ENCODE results near the gene PAK6. TPM values are rescaled to one million over a fixed set of nuclear protein-coding genes. Genes with fewer than 3 reads are reported as not detected.
A peak's percentile ranks its signal among the peaks of the same experiment; 100 is the strongest.

PAK6 gene
- total and polyA plus RNA-seq, 9 of the 15 experiments (the other 6 are each of a cell fraction or from before 2014, with no cell fraction given) = 0.03 to 0.74 (median 0.16) TPM; not detected in 2

- peak; percentile 38; the same call in 1 of the 2 replicates for TF ChIP-seq CREB3L1 (IDR thresholded peaks at IDR 0.05; ENCODE audit: borderline replicate concordance, low read depth)
- no peak; the same call in 1 of the 2 replicates for TF ChIP-seq CEBPG (CRISPR knock-in tag; IDR thresholded peaks at IDR 0.05)
- no peak for TF ChIP-seq CEBPG (tag; conservative IDR thresholded peaks at IDR 0.05 in 1 of 2, IDR thresholded peaks at IDR 0.05 in 1 of 2)
- TF ChIP-seq BRF1 (IDR thresholded peaks at IDR 0.05; ENCODE audit: borderline replicate concordance, extremely low read depth, insufficient read length) = no peak
- TF ChIP-seq SMC3 (conservative IDR thresholded peaks at IDR 0.05; ENCODE audit: insufficient read depth, low read depth, low read length) = no peak; the same call in 1 of the 2 replicates
- no peak for TF ChIP-seq ZZZ3 (IDR thresholded peaks at IDR 0.05)
- TF ChIP-seq TAF9B (IDR thresholded peaks at IDR 0.05; ENCODE audit: partially characterized antibody) = no peak
- no peak for TF ChIP-seq FOXK2 (conservative IDR thresholded peaks at IDR 0.05 in 1 of 2, IDR thresholded peaks at IDR 0.05 in 1 of 2; ENCODE audit: low read depth in 2 of 2)
- TF ChIP-seq SAP30 (IDR thresholded peaks at IDR 0.05; ENCODE audit: borderline replicate concordance, insufficient read depth, low read depth, low read length, poor library complexity, severe bottlenecking) = no peak
- TF ChIP-seq MEIS2 (IDR thresholded peaks at IDR 0.05; ENCODE audit: partially characterized antibody) = no peak
- no peak for TF ChIP-seq SMARCC2 (IDR thresholded peaks at IDR 0.05; ENCODE audit: low read depth)
- no peak for TF ChIP-seq VEZF1 (CRISPR knock-in tag; IDR thresholded peaks at IDR 0.05)
- no peak for TF ChIP-seq PKNOX1 (IDR thresholded peaks at IDR 0.05)
- TF ChIP-seq ARID2 (IDR thresholded peaks at IDR 0.05) = no peak
- TF ChIP-seq THRB (CRISPR knock-in tag; conservative IDR thresholded peaks at IDR 0.05) = no peak
- TF ChIP-seq THRAP3 (IDR thresholded peaks at IDR 0.05; ENCODE audit: borderline replicate concordance) = no peak
- TF ChIP-seq KAT2B (IDR thresholded peaks at IDR 0.05; ENCODE audit: low read depth, low read length) = no peak
- no peak for TF ChIP-seq SRSF9 (IDR thresholded peaks at IDR 0.05; ENCODE audit: borderline replicate concordance, low read depth, low read length)
- no peak for TF ChIP-seq KDM1A (IDR thresholded peaks at IDR 0.05)
- 0 out of 2 replicates have a peak, but pooled peaks have one; percentile 22 for TF ChIP-seq KLF1 (tag; IDR thresholded peaks at IDR 0.05)
- TF ChIP-seq FOXM1 (IDR thresholded peaks at IDR 0.05; ENCODE audit: low read depth) = no peak
- TF ChIP-seq FOXM1 (CRISPR knock-in tag; IDR thresholded peaks at IDR 0.05; ENCODE audit: low read depth) = no peak
- no peak for TF ChIP-seq HOXB6 (CRISPR knock-in tag; IDR thresholded peaks at IDR 0.05; ENCODE audit: borderline replicate concordance)
These were observed 43.4 kb downstream of the PAK6 start (continued) for GRCh38 chr15:40282147-40282868.

Data from K562 (cell line).